ENCODE data around the gene NEIL3.
"Not testable (repeated sequence)": the region's sequence is repeated elsewhere in the genome, so short reads cannot be mapped to it uniquely, and the experiment has no call there.

NEIL3 gene

DNA sequence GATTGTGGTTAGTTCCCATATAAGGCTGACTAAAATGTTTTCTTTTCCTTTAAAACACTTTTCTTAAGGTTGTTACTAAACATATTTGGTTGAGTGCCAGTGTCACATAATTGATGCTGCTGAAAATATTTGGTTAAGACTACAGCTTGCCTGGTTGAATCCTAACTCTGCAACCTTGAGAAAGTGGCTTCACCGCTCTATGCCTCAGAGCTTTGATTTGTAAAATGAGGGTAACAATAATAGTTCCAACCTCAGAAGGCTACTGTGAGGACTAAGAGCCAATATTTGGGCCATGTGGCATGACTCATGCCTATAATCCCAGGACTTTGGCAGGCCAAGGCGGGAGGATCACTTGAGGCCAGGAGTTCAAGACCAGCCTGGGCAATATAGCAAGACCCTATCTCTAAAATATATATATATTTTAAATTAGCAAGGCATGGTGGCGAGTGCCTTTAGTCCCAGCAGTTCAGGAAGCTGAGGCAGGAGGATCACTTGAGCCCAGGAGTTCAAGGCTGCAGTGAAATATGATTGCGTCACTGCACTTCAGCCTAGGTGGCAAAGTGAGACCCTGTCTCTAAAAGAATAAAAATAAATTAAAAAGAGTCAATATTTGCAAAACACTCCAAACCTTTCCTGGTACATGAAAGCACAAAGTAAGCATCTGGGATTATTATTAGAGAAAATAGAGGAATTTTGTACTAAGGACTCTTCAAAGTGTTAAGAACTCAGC lies 7.1 kb upstream of the NEIL3 start:
- DNase-seq, result no peak

DNA sequence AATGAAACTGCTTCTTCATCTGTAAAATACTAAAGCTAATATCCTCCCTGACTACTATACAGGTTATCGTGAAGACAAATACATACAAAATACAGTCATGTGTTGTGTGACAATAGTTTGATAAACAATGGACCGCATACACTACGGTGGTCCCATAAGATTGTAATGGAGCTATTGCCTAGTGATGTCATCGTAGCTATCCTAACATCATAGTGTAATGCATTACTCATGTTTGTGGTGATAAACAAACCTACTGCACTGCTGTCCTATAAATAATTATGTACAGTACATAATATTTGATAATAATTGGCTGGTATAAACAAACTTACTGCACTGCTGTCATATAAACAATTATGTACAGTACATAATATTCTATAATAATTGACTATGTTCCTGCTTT lies 5.6 kb upstream of the NEIL3 start:
- DNase-seq, result no peak

DNA sequence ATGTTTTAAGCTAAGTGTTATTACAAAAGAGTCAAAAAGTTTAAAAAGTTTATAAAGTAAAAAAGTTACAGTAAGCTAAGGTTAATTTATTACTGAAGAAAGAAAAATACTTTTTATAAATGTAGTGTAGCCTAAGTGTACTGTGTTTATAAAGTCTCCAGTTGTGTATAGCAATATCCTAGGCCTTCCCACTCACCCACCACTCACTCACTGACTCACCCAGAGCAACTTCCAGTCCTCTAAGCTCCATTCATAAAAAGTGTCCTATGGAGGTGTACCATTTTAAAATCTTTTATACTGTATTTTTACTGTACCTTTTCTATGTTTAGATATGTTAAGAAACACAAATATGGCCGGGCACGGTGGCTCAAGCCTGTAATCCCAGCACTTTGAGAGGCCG lies 4.8 kb upstream of the NEIL3 start:
- not testable (repeated sequence) for DNase-seq

DNA sequence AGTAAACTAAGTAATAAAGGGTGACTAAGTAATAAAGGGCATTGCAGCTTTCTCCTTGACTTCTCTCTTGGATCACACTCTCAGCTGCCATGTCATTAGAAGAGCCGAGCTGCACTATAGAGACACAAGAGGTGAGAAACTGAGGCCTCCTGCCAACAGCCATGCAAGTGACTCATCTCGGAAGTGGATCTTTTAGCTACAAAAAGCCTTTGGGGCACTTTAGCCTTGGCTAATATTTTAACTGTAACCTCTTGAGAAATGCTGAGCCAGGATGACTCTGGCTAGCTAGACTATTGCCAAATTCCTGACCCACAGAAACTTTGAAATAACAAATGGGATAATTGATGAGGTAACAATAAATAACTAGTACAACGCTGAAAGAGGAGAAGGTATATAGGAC lies 1.5 kb upstream of the NEIL3 start:
- DNase-seq, result no peak

DNA sequence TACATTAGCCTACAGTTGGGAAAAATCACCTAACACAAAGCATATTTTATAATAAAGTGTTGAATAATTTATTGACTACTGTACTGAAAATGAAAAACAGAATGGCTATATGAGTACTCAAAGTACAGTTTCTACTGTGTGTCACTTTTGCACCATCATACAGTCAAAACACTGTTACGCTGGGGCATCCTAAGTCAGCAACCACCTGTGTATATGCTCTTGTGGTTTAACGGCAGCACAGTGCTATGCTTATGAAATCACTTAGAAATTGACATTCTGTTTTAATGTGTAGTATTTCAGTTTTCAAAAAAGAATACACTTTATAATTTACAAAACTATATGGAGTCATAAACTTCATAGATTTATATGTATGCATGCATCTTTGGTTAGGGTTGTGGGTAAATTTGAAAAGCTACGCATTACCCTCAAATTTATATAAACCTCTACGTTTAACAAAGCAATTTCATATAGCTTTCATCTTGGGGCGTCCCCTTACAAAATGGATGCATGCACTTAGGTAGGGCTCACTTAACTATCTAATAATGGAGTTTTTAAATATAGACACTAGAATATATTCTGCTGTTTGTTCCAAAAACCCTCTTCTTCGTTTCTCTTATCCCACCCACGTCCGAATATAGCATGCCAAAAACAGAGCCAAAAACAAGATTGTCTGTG lies 690 bp upstream of the NEIL3 start:
- DNase-seq, result no peak

DNA sequence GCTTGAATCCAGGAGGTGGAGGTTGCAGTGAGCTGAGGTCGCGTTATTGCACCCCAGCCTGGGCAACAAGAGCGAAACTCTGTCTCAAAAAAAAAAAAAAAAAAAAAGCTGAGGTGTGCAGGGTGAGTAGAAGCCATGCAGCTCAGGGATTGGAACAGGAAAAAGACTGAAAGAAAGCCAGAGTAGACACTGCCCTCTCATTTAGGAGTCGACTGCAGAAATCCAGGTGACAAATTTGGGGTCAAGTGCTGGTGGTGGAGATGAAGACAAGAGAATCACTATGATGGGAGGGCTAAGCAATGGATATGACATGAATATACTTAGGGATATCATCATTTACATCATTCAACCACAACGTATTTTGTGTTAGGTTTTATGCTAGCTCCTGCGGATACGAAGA lies 1.9 kb downstream of the NEIL3 start:
- no peak for DNase-seq

DNA sequence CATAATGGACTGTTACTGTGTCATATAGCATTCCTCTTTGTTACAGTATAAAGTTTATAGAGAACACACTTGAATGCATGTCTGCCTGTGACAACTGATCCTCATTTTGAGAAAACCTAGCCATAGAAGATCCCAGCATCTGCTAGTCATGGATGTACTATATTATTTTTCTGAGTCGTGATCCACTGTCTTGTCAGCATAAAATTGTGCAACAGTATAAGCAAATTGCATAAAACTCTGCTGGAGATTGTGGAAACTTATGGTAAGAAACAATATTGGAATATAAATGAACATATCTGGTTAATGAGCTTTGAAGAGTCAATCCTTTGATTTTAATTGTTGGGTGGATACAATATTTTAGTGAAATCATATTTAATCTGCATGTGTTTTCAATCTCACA lies 3.6 kb downstream of the NEIL3 start:
- DNase-seq, result no peak

DNA sequence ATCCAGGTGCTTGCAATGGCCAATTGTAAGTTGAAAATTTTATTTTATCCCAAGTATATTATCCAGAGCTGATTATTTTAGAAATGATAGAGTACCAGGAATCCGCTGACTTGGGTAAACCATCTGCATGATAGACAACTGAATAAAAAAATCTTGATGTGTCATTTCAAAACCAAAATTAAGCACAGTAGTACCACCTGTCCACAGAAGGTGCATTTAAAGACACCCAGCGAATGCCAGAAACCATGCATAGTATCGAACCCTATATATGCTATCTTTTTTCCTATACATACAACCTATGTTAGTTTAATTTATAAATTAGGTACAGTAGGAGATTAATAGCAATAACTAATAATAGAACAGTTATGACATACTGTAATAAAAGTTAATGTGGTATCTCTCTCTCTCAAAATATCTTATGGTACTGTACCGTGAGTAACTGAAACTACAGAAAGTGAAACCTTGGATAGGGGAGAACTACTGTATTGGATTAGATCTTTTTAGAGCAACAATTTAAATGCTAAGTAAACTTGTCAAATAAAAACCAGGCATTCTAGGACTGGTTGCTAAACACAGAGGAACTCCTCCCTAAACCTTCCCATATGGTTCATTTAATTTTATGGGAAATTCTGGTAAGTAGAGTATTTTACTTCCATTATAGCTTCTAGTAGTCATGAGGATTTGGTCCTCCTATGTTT lies 6.2 kb downstream of the NEIL3 start:
- no peak for DNase-seq

DNA sequence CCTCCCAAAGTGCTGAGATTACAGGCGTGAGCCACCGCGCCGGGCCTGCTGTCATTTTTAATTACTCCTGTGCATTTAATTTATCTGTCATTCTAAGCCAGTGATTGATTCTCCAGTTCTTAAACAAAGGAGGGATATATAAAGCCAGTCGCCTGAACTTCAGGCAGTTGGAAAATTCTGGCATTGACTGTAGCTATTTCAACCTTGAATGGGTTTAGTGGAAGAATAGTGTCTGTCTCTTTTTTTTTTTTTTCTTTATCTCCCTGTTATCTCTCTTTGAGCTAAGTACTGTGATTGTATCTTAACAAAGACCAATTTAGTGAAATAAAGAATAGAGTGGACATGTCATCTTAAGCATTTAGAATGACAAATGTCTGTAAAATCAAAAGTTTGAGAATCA lies 11.0 kb downstream of the NEIL3 start:
- DNase-seq, result no peak

DNA sequence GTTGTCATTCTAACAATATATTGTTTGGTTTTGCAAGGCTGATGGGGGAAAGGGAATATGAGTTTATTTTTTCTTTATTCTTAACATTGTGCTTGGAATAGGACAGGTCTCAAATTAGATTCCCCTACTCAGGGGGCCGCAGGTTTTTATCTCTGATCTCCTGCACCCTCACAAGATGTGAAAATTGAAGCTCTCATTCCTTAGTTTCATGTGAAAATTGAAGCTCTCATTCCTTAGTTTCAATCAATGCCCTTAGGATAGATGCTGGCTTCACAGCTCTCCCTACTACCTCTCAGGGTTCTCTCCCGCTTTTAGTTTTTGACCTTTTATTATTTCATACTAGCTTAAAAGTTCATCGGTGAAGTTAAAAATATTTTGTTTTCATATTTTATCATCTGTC lies 12.0 kb downstream of the NEIL3 start:
- no peak for DNase-seq

DNA sequence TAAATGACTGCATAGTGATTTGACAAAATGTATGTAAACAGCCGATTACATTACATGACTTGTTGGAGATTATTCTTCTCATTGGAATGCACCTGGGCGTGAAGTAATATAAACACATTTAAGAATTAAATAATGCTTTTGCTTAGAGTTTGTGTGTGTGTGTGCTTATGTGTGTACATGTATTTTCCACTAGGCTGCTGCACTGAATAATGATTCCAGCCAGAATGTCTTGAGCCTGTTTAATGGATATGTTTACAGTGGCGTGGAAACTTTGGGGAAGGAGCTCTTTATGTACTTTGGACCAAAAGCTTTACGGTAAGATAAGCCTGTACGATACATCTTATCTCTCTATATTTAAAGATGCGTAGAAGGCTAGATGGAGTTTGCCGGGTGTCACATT lies 12.6 kb downstream of the NEIL3 start:
- no peak for DNase-seq

DNA sequence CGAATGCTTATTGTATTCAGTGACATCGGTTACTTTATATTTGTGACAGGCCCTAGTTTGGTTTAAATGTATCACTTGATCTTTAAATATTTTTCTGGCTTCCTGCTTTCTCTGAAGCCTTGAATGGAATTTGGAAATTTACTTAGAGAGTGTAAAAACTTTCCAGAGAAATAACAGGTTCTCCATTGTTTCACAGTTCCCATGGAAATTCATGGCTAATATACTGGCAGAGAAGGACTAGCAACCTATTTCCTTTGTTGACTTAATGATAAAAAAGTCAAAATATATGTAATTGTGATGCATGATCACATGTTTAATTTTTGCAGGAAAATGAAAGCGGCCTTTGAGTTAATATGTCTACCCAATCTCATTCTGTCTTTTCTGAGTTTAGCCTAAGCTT lies 13.2 kb downstream of the NEIL3 start:
- no peak for DNase-seq

DNA sequence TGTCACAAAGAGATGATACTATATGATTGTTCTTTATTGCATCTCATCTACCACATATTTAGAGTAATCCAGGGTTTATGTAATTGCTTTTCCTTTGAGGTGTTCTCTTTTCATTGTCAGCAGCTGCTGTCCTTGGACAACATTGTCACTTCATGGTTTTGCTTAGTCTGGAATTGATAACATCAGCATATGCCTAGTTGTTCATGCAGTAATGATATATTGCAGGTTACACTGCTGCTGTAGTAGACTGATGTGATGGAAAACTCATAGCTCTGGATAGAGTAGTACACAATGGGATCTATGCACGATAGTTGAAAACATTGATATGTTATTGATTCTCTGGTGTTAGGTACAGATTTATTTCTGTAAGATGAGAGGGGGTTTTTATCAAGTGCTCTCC lies 13.7 kb downstream of the NEIL3 start:
- no peak for DNase-seq

DNA sequence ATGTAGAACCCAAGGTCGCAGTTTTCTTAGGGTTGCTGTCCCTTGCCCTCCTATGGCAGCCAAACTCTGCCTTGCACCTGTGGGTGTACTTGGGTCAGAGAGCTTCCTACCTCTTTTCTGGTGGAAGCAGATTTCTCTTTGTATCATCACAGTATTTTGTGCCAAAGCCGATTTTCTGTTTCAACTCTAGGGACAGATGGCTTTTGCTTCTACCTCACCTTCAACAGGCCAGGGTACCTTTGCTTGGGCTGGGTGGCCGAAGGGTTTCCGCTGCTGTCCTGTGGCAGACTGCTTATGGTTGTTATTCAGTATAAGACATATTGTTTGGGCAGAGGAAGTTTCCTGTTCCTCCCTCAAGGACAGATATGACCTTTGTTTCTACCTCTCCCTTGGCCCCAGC lies 22.4 kb downstream of the NEIL3 start:
- no peak for DNase-seq

DNA sequence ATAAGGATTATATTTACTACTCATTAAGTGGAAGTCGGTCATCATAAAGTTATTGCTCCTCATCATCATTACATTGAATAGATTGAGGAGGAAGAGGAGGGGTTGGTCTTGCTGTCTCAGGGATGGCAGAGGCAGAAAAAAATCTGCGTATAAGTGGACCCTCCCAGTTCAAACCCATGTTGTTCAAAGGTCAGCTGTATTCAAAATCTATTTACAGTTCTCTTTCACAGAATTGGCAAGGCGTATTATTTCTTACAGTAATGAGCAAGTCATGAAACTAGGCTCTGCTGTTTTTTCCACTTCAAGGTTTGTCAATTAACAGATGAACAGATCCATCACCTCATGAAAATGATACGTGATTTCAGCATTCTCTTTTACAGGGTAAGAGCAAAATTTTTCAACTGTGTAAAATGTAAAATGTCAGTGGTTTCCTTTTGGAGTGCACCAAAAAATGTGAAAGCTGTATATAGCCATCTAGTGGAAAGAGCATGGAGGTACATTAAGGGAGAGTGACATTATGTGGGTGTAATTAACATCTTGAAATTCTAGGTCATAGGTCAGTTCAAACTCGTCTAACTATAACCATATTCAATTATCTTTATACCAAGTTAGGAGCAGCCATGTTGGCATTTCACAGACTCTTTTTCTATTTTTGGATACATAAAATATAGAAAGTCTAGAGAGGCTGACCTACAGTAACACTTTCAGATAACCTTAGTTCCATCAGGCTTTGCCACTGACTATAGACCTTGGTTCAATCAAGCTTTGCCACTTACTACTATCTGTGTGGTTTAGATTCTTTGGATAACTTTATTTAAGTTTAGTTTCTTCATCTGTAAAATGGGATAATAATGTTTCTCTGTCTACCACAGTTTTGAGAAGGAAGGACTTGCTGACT lies 30.1 kb downstream of the NEIL3 start:
- no peak for DNase-seq

DNA sequence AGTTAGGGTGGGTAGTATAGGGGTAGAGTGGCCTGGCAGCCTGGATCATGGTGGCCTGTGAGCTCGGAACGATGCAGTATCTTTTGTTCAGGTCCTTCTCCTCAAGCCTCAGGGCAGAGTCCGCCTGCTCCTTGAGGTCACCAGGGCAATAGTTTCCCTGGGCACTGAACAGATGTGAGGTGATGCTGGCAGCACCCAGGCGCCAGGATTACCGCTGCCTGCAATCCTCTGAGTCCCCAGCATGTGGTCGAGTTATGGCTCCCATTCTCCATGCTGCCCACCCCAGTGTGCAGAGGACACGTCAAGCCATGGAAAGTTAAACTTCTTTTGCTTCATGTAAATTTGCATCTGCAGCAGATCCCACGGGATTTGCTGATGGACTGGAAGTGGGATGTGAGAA lies 38.7 kb downstream of the NEIL3 start:
- no peak for DNase-seq

DNA sequence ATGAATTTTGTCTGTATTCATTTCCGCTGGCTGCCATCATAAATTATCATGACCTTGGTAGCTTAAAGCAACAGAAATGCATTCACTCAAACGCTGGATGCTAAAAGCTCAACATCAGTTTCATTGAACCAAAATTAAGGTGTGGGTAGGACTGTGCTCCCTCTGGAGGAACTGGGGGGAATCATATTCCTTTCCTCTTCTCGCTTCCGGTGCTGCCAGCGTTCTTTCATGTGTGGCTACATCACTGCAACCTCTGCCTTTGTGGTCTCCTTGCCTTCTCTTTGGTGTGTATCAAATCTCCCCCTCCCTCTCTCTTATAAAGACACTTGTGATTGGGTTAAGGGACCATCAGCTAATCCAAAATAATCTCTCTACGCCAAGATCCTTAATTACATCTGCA lies 39.5 kb downstream of the NEIL3 start:
- no peak for DNase-seq

DNA sequence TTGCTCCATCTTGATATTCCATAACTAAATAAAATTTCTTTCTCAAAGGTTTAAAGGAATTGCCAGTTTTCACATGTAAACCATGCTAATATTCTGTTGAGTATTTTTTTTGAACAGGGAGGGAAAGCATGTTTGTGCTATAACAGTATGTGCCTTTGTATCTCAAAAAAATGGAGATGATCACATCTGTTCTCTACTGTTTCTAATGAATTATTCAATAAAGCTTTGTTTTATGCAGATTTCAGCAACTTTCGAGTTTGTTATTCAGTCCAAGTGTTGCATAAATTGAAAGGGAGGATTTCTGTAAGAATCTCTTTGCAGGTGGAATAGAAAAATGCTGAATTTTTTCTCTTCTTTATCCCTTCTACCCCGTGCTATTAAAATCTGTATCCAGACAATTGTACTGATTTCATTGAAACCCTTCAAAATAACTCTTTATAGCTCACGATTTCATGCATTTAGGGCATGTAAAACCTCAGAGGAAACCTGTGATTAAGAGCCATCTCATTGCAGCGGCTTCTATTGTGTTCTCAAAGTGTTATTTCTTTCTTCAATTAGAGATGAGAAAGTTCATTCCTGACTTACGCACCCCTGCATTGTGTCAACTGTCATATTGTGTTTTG lies 42.1 kb downstream of the NEIL3 start:
- DNase-seq, result no peak

DNA sequence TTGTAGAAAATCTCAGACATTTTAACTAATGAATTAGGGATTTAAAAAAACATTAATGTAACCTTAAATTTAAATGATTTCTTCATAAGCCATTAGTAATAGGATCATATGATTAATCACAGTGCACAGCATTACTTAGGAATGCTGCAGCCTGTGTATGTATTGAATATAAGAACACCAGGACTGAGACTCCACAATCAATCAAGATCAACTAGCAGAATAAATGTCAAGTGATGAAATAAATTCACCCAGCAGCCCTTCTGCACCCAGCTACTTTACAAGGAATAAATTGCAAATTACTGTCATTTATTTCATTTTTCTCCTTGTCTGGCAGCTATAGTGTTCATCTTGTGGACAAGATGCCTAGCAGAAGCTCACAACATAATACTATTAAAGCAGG lies 46.5 kb downstream of the NEIL3 start:
- DNase-seq, result no peak

DNA sequence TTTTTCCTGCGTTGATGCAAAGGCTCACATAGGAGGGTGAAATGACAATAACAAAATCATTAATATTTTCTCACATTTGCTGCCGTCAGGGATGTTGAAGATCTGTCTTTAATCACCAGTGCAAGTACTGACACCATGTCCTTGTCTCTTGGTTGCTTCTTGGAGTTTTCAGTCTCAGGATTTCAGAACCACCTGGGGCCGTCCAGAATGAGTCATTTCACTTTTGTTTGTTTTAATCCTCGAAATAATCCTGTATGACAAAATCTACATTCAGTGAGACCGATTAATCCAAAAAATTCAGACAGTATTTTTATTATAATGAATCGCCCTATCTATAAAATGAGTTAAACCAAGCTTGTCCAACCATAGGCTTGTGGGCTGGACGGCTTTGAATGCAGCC lies 47.2 kb downstream of the NEIL3 start:
- DNase-seq, result no peak

DNA sequence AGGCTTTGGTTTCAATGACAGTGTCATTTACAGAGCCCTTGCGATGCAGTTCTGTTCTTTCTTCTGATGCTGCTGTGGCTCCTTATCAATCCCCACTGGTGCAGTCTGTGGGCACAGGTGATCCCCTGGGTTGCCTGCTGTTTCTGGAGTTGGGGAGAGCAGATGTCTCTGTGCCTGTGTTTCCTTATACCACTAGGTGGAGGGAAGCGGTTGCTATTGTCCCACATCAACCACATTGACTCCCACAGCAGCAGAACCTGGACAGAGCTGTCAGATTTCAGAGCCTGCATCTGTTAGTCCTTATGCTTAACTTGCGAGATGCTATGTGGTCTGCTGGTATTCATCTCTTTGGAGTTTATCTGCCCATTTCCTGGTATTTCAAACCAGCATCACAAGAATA lies 57.7 kb downstream of the NEIL3 start:
- DNase-seq, result no peak

DNA sequence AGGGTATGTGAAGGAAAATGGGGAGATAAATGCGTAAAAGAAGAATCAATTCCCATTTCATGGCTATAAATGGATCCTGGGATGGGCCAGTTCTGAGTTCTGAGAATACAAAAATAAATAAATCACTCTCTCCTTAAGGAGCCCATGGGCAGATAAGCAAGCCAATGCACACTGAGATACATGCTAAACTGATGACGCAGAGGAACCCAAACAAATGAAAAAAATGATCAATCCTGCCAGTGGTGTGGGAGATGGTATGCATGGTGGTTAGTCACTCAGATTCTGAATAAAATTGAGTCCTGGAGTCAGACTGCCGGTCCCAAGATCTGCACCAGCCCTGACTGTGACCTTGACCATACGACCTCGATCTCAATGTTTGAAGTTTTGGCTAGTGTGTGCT lies 59.7 kb downstream of the NEIL3 start:
- DNase-seq, result no peak

DNA sequence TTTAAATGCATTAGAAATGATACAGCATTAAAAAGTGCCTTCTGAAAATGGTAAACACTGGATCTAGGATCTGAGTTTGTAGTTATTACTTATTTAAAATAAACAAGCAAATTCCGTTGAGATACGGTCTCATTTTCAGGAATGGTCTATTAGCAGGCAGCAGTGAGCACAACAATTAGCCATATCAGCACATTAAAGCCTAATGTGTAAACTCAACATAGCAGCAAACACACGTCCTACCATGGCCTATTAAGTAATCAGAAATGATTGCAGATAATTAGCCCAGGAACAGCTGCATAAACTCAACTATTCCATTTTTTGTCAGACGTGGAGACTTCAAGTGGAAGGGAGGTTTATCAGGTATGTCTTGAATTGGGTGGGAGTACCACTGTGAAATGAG lies 61.8 kb downstream of the NEIL3 start:
- no peak for DNase-seq
